ENCODE data around the gene C1orf35. TPM values are rescaled to one million over a fixed set of nuclear protein-coding genes. Genes with fewer than 3 reads are reported as not detected.
"Not testable (repeated sequence)": the region's sequence is repeated elsewhere in the genome, so short reads cannot be mapped to it uniquely, and the experiment has no call there.

Gene C1orf35
- total RNA-seq, 1 experiment from 2014 or later = 31.0 TPM

GRCh38 chr1:228112167-228112566, 9.0 kb upstream of the C1orf35 start:
- Histone ChIP-seq H3K9ac (ENCODE audit: extremely low read depth, insufficient read length, low read length) (no peak overlapping the region), H3K27me3 (ENCODE audit: insufficient read depth, low read length) (no peaks in the 10 kb centered on the region), H2BK12ac (ENCODE audit: insufficient read length, low read depth, low read length) (no peak overlapping the region), H2AFZ (ENCODE audit: low read length) (no peak overlapping the region), H4K20me1 (ENCODE audit: control insufficient read depth, insufficient read depth, insufficient read length) (no peaks in the 10 kb centered on the region), H3K79me2 (ENCODE audit: insufficient read depth, low read length) (no peaks in the 10 kb centered on the region), H3K18ac (ENCODE audit: insufficient read length, low read depth, low read length) (no peak overlapping the region), H3K23me2 (ENCODE audit: insufficient read length, low read depth, low read length, poor library complexity, severe bottlenecking) (peaks cover 10% of the 10 kb centered on the region), H3K79me1 (ENCODE audit: insufficient read depth, low read depth, low read length, poor library complexity, severe bottlenecking) (peaks cover 3% of the 10 kb centered on the region), H4K5ac (ENCODE audit: insufficient read length, low read depth, low read length) (no peak overlapping the region), H2AK5ac (ENCODE audit: insufficient read length, low read length) (no peak overlapping the region), H3K4me1 (ENCODE audit: insufficient read depth, low read length) (no peaks in the 10 kb centered on the region), H2BK5ac (ENCODE audit: insufficient read length, low read length) (no peak overlapping the region), H4K91ac (ENCODE audit: insufficient read length, low read depth, low read length) (no peak overlapping the region), H3T11ph (ENCODE audit: low read length) (no peak overlapping the region), H2BK15ac (ENCODE audit: low read depth, low read length) (no peak overlapping the region), H3K4me2 (ENCODE audit: insufficient read depth, insufficient read length, low read length) (no peak overlapping the region), H3K27ac (ENCODE audit: insufficient read length, low read depth, low read length) (no peak overlapping the region), H3K9me3 (ENCODE audit: control insufficient read depth, low read depth, low read length) (no peaks in the 10 kb centered on the region), H3K14ac (ENCODE audit: insufficient read depth, low read length) (no peak overlapping the region), H3K23ac (ENCODE audit: insufficient read length, low read depth, low read length) (no peak overlapping the region), H3K56ac (ENCODE audit: insufficient read length, low read depth, low read length) (no peak overlapping the region), H2BK120ac (ENCODE audit: low read depth, low read length, poor library complexity, severe bottlenecking) (no peak overlapping the region), H3K4ac (ENCODE audit: low read depth, low read length) (no peak overlapping the region), H4K8ac (replicated peaks; ENCODE audit: insufficient read length, low read depth, low read length) (no peak overlapping the region), H2BK20ac (ENCODE audit: low read depth, low read length, poor library complexity, severe bottlenecking) (no peak overlapping the region)
- no peak for DNase-seq
- H3K27ac Mint-ChIP-seq = no peak overlapping the region
- TF ChIP-seq CTCF (conservative IDR thresholded peaks at IDR 0.05) = no peak
- peaks cover 6 to 13% of the 10 kb centered on the region in 2 experiments for H3K9me3 Mint-ChIP-seq
- WGBS (ENCODE audit: extremely low coverage, insufficient read length, low lambda C conversion rate) = no CpG with 5 or more reads among the region's 7 CpGs
- no peak overlapping the region for H3K4me3 Mint-ChIP-seq
- peaks cover 16% of the 10 kb centered on the region for H3K27me3 Mint-ChIP-seq (ENCODE audit: low read depth)
- peaks cover 12 to 15% of the 10 kb centered on the region in 2 experiments for H3K4me1 Mint-ChIP-seq
- peaks cover 7 to 8% (median 7%) of the 10 kb centered on the region in 3 experiments; a peak in 6 of 7 replicates for H3K36me3 Mint-ChIP-seq (ENCODE audit: insufficient read depth in 1 of 3, low read depth in 3 of 3)

- not testable (repeated sequence) for H3K4me3 Mint-ChIP-seq; H3K9me3 ChIP-seq (ENCODE audit: control insufficient read depth, low read depth, low read length); H3K79me2 ChIP-seq (ENCODE audit: insufficient read depth, low read length); H4K8ac ChIP-seq (replicated peaks; ENCODE audit: insufficient read length, low read depth, low read length); H3K14ac ChIP-seq (ENCODE audit: insufficient read depth, low read length); DNase-seq; H2BK20ac ChIP-seq (ENCODE audit: low read depth, low read length, poor library complexity, severe bottlenecking); H4K5ac ChIP-seq (ENCODE audit: insufficient read length, low read depth, low read length); H3K56ac ChIP-seq (ENCODE audit: insufficient read length, low read depth, low read length); H2BK5ac ChIP-seq (ENCODE audit: insufficient read length, low read length); H3K4me2 ChIP-seq (ENCODE audit: insufficient read depth, insufficient read length, low read length); H3K79me1 ChIP-seq (ENCODE audit: insufficient read depth, low read depth, low read length, poor library complexity, severe bottlenecking); H3K27me3 ChIP-seq (ENCODE audit: insufficient read depth, low read length); H3K4ac ChIP-seq (ENCODE audit: low read depth, low read length); H2BK12ac ChIP-seq (ENCODE audit: insufficient read length, low read depth, low read length); H3K23ac ChIP-seq (ENCODE audit: insufficient read length, low read depth, low read length); H4K91ac ChIP-seq (ENCODE audit: insufficient read length, low read depth, low read length); H3K9me3 Mint-ChIP-seq; H2BK15ac ChIP-seq (ENCODE audit: low read depth, low read length); H3K27ac ChIP-seq (ENCODE audit: insufficient read length, low read depth, low read length); H2AK5ac ChIP-seq (ENCODE audit: insufficient read length, low read length); H3K4me1 ChIP-seq (ENCODE audit: insufficient read depth, low read length); H3K9ac ChIP-seq (ENCODE audit: extremely low read depth, insufficient read length, low read length); H2AFZ ChIP-seq (ENCODE audit: low read length); H3K27ac Mint-ChIP-seq; H4K20me1 ChIP-seq (ENCODE audit: control insufficient read depth, insufficient read depth, insufficient read length); H3K23me2 ChIP-seq (ENCODE audit: insufficient read length, low read depth, low read length, poor library complexity, severe bottlenecking); H3K18ac ChIP-seq (ENCODE audit: insufficient read length, low read depth, low read length); H2BK120ac ChIP-seq (ENCODE audit: low read depth, low read length, poor library complexity, severe bottlenecking); H3T11ph ChIP-seq (ENCODE audit: low read length)
- no CpG with 5 or more reads among the region's 6 CpGs for WGBS (ENCODE audit: extremely low coverage, insufficient read length, low lambda C conversion rate)
- Mint-ChIP-seq H3K36me3 (ENCODE audit: insufficient read depth in 1 of 3, low read depth in 3 of 3) (peaks cover 12 to 15% (median 15%) of the 10 kb centered on the region in 3 experiments; a peak in 6 of 7 replicates), H3K27me3 (ENCODE audit: low read depth) (peaks cover 16% of the 10 kb centered on the region), H3K4me1 (peaks cover 12 to 15% of the 10 kb centered on the region in 2 experiments)
These were observed 8.2 kb upstream of the C1orf35 start for GRCh38 chr1:228111315-228111714.
